LNCAP (cell line): ENCODE measurements around the gene JAG2.

ENCODE experiments used
- CTCF ChIP-seq: fragments of 450-650 bp; IDR thresholded peaks from 2 replicates; pipeline ENCODE4 v1.5.1; 2017; ENCODE audit warnings: mild to moderate bottlenecking

The JAG2 gene

GRCh38 chr14:105108516-105108864 lies 60.1 kb downstream of the JAG2 start:
- no peak for TF ChIP-seq CTCF

GRCh38 chr14:105107781-105108515 lies 60.6 kb downstream of the JAG2 start:
- TF ChIP-seq CTCF, result no peak

- TF ChIP-seq CTCF, result no peak
These were observed 61.2 kb downstream of the JAG2 start for GRCh38 chr14:105107351-105107750.

GRCh38 chr14:105105158-105105557 lies 63.4 kb downstream of the JAG2 start:
- TF ChIP-seq CTCF, result no peak

- TF ChIP-seq CTCF, result no peak
These were observed 65.7 kb downstream of the JAG2 start for GRCh38 chr14:105102893-105103292.

GRCh38 chr14:105102361-105102870 lies 66.2 kb downstream of the JAG2 start:
- no peak for TF ChIP-seq CTCF

- no peak for TF ChIP-seq CTCF
These were observed 67.7 kb downstream of the JAG2 start for GRCh38 chr14:105100910-105101309.

- no peak for TF ChIP-seq CTCF
These were observed 68.8 kb downstream of the JAG2 start for GRCh38 chr14:105099778-105100177.
